NCI-H146 treated with DMSO at 0.1 percent for 48 hours (cell line): Measurements from ENCODE around the gene UPF3A.
A peak's percentile ranks its signal among the peaks of the same experiment; 100 is the strongest.
"Not testable (repeated sequence)": the region's sequence is repeated elsewhere in the genome, so short reads cannot be mapped to it uniquely, and the experiment has no call there.

Experiments
- DNase-seq: peaks from one replicate; lab custom pipeline; 2025; ENCODE audit not compliant: unreplicated experiment; lab: John Stamatoyannopoulos, UW

UPF3A gene

GRCh38 chr13:114261328-114261965, 20.0 kb upstream of the UPF3A start:
- DNase-seq: no peak

GRCh38 chr13:114263578-114263977, 17.8 kb upstream of the UPF3A start:
- no peak for DNase-seq

- DNase-seq: not testable (repeated sequence)
These were observed 17.1 kb upstream of the UPF3A start for GRCh38 chr13:114264313-114264712.

- DNase-seq: no peak
These were observed 16.4 kb upstream of the UPF3A start for GRCh38 chr13:114264886-114265611.

GRCh38 chr13:114266241-114266640, 15.2 kb upstream of the UPF3A start:
- no peak for DNase-seq

GRCh38 chr13:114268344-114269280, 12.8 kb upstream of the UPF3A start:
- DNase-seq: no peak

- DNase-seq: no peak
These were observed 12.1 kb upstream of the UPF3A start for GRCh38 chr13:114269281-114269770.

- no peak for DNase-seq
These were observed 8.4 kb upstream of the UPF3A start for GRCh38 chr13:114272977-114273376.

GRCh38 chr13:114275304-114275703, 6.1 kb upstream of the UPF3A start:
- DNase-seq: no peak

- DNase-seq: no peak
These were observed 2.3 kb upstream of the UPF3A start for GRCh38 chr13:114279146-114279545.

GRCh38 chr13:114279758-114280355, 1.5 kb upstream of the UPF3A start:
- DNase-seq: no peak

- peak; percentile 85 for DNase-seq
These were observed 755 bp downstream of the UPF3A start for GRCh38 chr13:114282041-114282670.

- no peak for DNase-seq
These were observed 2.2 kb downstream of the UPF3A start for GRCh38 chr13:114283576-114283975.

- DNase-seq: no peak
These were observed 3.3 kb downstream of the UPF3A start for GRCh38 chr13:114284680-114285079.

GRCh38 chr13:114285166-114285808, 3.9 kb downstream of the UPF3A start:
- DNase-seq: no peak

- DNase-seq: no peak
These were observed 5.4 kb downstream of the UPF3A start for GRCh38 chr13:114286808-114287207.

- no peak for DNase-seq
These were observed 6.8 kb downstream of the UPF3A start for GRCh38 chr13:114288157-114288591.

GRCh38 chr13:114296448-114296847, 15.0 kb downstream of the UPF3A start:
- no peak for DNase-seq

- DNase-seq: no peak
These were observed 15.5 kb downstream of the UPF3A start for GRCh38 chr13:114296902-114297301.

GRCh38 chr13:114298866-114299265, 17.5 kb downstream of the UPF3A start:
- DNase-seq: no peak
